GM18526 (cell line): ENCODE results near the gene SLC5A10.

Experiments used
- POLR2A ChIP-seq: IDR thresholded peaks from 3 replicates; pipeline ENCODE4 v1.6.1; 2011; ENCODE audit not compliant: insufficient read length; ENCODE audit errors: extremely low read depth

SLC5A10 gene

DNA sequence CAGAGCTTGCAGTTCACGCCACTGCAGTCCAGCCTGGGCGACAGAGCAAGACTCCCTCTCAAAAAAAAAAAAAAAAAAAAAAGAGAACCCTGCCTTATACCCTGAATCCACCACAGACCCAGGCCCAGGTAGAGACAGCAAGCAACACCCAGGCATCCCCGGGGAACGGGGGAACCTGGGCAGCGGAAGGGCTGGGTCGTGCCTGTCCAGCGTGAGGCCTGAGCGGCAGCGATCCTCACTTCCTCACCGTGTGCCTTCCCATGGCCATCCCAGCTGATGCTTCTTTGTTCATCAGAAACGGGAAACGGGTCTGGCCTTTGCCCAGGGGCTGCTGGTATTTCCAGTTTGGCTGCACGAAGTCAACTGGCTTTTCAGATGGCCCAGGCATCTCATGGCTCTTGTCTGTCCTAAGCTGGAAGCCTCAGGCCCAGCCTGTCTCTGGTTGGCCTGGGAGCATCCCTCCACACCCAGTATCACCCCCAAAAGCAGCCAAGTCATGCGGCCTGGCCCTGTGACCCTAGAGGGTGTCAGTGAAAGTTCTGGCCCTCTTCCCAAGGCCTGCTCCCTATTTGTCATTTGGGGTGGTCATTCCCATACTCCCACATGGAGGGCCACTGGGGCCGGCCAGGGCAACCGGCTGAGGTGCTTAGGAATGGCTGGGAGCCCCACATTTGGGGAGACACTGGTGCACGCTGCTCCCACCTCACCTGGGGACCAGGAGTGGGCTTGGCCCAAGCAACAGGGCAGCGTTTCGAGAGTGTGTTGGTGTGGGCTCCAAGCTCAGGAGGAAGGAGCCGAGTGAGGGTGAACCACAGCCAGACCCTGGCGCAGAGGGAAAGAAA is 32.5 kb downstream of the SLC5A10 start:
- TF ChIP-seq POLR2A: no peak

- TF ChIP-seq POLR2A: no peak
These were observed 33.5 kb downstream of the SLC5A10 start for GRCh38 chr17:18985475-18985874.

DNA sequence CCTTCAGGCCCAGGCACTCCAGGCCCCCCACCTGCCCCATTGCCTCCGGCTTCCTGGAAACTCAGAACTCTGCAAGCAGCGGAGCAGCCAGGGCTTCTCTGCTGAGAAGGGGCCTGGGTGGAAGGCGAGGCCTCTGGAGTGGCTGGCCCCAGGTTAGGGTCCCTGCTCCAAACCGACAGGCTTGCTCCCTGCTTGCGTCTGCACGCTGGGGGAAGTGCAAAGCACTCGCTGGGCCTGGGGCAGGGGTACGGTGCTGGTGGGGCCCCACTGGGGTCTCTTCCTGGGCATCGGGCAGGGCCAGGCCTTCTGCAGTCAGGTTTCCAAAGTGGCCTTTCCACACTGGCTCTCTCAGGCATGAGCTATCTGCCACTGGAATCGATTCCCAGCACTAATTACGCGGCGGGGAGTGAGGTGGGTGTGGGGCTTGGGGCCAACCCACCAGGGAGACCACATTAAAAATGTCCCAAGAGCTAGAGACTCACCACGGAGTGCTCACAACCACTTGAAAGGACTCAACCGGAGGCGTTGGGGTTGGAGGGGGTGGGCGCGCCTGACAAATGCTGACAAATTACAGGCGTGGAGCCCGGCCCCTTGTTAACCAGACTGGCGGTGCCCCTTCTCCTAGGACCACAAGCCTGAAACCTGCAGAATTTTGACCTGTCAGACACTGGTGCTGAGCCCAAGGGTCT is 34.7 kb downstream of the SLC5A10 start:
- TF ChIP-seq POLR2A: no peak

DNA sequence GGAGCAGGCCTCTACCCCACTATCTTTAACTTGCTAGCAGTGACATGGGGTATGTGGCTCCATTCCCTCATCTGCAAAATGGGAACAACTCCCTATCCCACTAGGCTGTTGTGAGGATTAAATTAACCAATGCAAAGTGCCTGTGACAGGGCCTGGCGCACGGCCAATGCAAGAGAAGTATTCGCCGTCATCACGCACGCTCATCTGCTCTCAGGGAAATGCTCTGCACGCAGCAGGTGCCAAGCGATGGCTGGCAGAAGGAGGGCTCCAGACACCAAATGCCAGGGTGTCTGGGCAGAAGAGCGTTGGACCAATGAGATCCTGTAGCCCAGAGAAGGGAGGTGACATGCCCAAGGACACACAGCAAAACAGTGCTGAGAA is 35.3 kb downstream of the SLC5A10 start:
- no peak for TF ChIP-seq POLR2A

DNA sequence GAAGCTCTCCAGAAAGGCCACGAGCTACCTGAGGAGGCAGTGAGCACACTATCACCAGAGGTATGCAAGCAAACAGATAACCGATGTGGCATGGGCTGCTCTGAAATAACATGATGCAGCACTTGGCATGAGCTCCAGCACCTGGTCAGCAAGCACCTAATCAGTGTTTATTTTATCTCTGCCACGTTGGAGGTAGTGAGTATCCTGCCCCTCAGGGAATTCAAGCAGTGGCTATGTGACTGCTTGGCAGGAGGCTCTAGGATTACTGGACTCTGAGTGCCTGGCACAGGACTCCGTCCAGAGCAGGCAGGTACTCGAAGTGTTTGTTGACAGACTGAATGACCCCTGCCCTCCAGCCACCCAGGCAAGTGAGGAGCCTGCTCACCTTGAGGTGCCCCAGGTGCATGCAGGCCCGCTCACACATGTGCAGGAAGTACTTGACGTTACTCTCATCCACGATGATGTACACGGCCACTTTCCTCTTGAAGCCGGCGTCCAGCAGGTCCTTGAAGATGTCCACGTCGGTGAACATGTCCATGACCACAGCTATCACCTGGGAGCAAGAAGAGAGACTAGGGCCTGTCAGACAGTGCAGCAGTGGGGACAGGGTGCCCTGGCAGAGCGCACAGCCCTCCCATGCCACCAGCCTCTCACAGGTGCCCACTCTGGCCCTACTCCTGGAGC is 36.0 kb downstream of the SLC5A10 start:
- no peak for TF ChIP-seq POLR2A

- TF ChIP-seq POLR2A: no peak
These were observed 36.7 kb downstream of the SLC5A10 start for GRCh38 chr17:18988546-18989173.

GRCh38 chr17:18990331-18990730 is 38.4 kb downstream of the SLC5A10 start:
- TF ChIP-seq POLR2A: no peak

DNA sequence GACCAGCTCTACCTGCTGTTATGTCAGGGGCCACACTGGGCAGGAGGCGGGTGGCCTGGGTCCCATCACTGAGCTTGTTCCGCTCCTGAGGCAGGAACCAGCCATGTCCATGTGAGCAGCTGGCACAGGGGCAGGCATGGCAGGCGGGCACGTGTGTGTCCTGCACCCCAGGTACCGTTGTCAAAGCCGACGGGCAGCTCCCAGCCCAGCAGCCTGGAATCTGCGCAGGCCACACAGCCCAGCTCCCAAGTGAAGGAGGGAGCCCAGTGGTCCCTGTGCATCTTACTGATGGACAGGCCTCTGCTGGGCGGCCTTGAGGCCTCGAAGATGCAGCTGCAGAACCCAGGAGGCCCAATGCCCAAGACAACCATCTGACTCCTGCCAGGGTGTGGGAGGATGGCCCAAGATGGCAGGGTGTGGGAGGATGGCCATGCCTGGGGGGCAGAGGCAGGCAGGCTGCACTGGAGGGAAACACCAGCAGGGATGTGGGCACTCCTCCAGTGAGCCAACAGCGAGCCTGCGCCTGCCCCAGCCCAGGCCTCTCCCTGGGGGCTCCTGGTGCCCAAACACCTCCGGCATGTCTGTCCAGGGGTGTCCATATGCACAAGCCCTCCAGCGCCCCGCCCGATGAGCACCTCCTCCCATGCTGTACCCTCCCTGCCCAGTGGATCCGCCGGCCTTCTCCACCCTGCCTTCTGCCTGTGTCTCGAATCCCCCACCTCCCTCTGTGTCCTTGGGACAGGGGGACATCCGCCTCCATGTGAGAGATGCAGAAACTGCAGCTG is 39.8 kb downstream of the SLC5A10 start:
- no peak for TF ChIP-seq POLR2A

- TF ChIP-seq POLR2A: no peak
These were observed 40.6 kb downstream of the SLC5A10 start for GRCh38 chr17:18992454-18993130.

DNA sequence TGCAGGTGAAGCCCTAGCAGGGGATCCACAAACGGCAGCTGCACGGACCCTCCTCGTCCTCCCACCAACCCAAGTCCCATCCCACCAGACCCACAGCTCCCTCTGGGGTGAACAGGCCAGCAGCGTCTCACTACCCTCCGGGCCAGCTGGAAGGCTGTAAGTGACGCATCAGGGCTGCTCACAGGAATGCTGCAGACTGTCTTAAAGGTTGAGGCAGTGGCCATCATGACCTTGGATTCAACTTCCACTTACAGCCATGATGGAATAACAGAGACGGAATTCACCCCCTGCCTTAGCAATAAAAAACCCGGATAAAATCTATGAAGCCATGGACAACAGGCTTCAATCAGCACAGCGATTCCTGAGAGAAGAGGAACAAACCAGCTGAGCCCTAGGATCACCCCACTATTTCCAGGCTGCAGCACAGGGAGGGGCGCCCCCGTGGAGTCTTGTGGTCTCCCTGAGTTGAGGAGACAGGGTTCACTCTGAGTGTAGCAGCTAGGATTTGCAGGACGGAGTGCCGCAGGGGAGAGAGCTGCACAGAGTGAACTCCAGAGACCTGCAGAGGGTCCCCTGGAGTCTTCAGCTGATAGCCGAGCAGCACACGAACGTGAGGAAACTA is 42.1 kb downstream of the SLC5A10 start:
- no peak for TF ChIP-seq POLR2A

DNA sequence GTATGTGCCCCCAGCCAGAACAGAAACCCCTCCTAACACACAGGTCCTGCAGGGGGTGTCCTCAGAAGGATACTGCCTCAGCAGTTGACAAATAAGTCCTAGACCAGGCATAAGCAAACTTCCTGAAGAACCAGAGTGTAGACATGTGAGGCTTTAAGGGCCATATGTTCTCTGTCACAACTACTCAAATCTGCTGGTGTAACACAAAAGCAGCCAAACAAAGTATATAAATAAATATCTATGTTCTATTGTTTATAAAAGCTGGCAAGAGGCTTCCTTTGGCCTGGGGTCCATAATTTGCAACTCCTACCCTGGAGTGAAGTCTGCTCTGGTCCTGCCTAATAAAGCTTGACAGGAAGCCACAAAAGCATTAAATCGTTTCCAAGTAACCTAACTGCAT is 42.7 kb downstream of the SLC5A10 start:
- no peak for TF ChIP-seq POLR2A

DNA sequence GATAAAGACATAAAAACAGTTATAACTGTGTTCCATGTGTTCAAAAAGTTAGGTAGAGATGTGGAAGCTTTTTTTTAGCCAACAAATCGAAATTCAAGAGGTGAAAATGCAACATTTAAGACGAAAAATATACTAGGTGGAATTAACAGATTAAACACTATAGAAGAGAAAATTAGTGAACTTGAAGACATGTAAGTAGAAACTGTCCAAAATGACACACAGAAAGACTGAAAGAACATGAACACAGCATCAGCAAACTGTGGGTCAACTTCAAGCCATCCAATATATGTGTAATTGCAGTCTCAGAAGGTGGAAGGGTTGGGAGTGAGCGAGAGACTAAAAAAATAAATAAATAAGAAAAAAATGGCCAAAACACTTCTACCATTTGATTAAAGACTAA is 43.3 kb downstream of the SLC5A10 start:
- TF ChIP-seq POLR2A: no peak

DNA sequence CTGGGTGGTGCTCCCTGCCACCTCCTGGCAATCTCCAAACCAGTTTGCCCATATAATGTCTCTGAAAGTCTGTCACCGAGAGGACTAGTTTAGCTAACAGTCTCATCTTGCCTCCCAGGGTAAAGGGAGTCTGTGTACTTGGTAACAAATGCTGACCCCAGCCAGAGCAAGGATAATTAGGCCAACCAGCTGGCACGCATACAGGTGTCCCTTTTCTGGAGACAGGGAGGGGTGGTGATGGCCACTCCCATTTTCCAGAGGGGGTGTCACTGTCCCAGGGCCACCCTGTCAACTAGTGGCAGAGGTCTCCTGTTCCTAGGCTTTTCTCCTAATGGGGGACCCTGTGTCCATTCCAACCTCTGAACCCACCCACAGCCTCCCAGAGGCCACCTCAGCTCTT is 44.5 kb downstream of the SLC5A10 start:
- no peak for TF ChIP-seq POLR2A
